Mucosa of stomach (tissue), 1 donor: ENCODE results near the gene NIPAL3.
A peak's percentile ranks its signal among the peaks of the same experiment; 100 is the strongest.

ENCODE experiments used
- H3K27me3 ChIP-seq: one replicate; pipeline ENCODE4 v1.7.0; 2013; ENCODE audit warnings: mild to moderate bottlenecking, low read length; ENCODE audit not compliant: control insufficient read depth, insufficient read depth
- H3K36me3 ChIP-seq: one replicate; pipeline ENCODE4 v1.7.0; 2013; ENCODE audit warnings: low read length; ENCODE audit not compliant: control insufficient read depth, insufficient read depth
- H3K4me1 ChIP-seq: one replicate; pipeline ENCODE4 v1.7.0; 2013; ENCODE audit warnings: mild to moderate bottlenecking, low read length; ENCODE audit not compliant: control insufficient read depth, insufficient read depth
- H3K4me3 ChIP-seq: one replicate; pipeline ENCODE4 v1.7.0; 2013; ENCODE audit warnings: low read length
- H3K9ac ChIP-seq: one replicate; pipeline ENCODE4 v1.7.0; 2013; ENCODE audit warnings: mild to moderate bottlenecking, low read length, moderate library complexity
- H3K9me3 ChIP-seq: one replicate; pipeline ENCODE4 v1.7.0; 2013; ENCODE audit warnings: mild to moderate bottlenecking, low read length, moderate library complexity; ENCODE audit not compliant: control insufficient read depth
- donor health status: Pancreatic carcinoma.

NIPAL3 gene

GRCh38 chr1:24415334-24415909 lies at the start of gene NIPAL3:
Gene NIPAL3, plus strand, starts transcription at chr1:24415802. Its CDS starts 3,746 bp downstream, at chr1:24419548.
- peak within 1 kb of the TSS; percentile 68 for H3K9ac ChIP-seq
- H3K4me1 ChIP-seq, result peaks cover 22% of the 10 kb centered on the region

GRCh38 chr1:24366707-24367106 lies 48.9 kb upstream of the NIPAL3 start:
- Histone ChIP-seq H3K4me1 (peaks cover 7% of the 10 kb centered on the region), H3K9me3 (no peaks in the 10 kb centered on the region), H3K36me3 (no peaks in the 10 kb centered on the region), H3K4me3 (no peak overlapping the region), H3K9ac (no peak overlapping the region), H3K27me3 (no peaks in the 10 kb centered on the region)

More at GRCh38 chr1:24415334-24415909, at the start of gene NIPAL3:
- Histone ChIP-seq H3K9me3 (no peaks in the 10 kb centered on the region), H3K36me3 (no peaks in the 10 kb centered on the region), H3K4me3 (peak within 1 kb of the TSS; percentile 83), H3K27me3 (no peaks in the 10 kb centered on the region)

GRCh38 chr1:24369199-24369598 lies 46.4 kb upstream of the NIPAL3 start:
- Histone ChIP-seq H3K9me3 (no peaks in the 10 kb centered on the region), H3K4me3 (no peak overlapping the region), H3K4me1 (peaks cover 7% of the 10 kb centered on the region)

GRCh38 chr1:24369801-24370200 lies 45.8 kb upstream of the NIPAL3 start:
- Histone ChIP-seq H3K36me3 (no peaks in the 10 kb centered on the region), H3K27me3 (no peaks in the 10 kb centered on the region), H3K4me1 (peaks cover 7% of the 10 kb centered on the region), H3K4me3 (no peak overlapping the region), H3K9me3 (no peaks in the 10 kb centered on the region), H3K9ac (no peak overlapping the region)

More at GRCh38 chr1:24369199-24369598, 46.4 kb upstream of the NIPAL3 start:
- H3K27me3 ChIP-seq, result no peaks in the 10 kb centered on the region
- H3K9ac ChIP-seq, result no peak overlapping the region
- no peaks in the 10 kb centered on the region for H3K36me3 ChIP-seq

GRCh38 chr1:24373044-24373443 lies 42.6 kb upstream of the NIPAL3 start:
- no peaks in the 10 kb centered on the region for H3K27me3 ChIP-seq
- H3K4me1 ChIP-seq, result no peaks in the 10 kb centered on the region
- no peaks in the 10 kb centered on the region for H3K9me3 ChIP-seq
- no peak overlapping the region for H3K4me3 ChIP-seq
- H3K36me3 ChIP-seq, result no peaks in the 10 kb centered on the region
- H3K9ac ChIP-seq, result no peak overlapping the region

GRCh38 chr1:24373710-24374109 lies 41.9 kb upstream of the NIPAL3 start:
- Histone ChIP-seq H3K36me3 (no peaks in the 10 kb centered on the region), H3K27me3 (no peaks in the 10 kb centered on the region), H3K9me3 (no peaks in the 10 kb centered on the region), H3K4me3 (no peak overlapping the region), H3K9ac (no peak overlapping the region), H3K4me1 (no peaks in the 10 kb centered on the region)

GRCh38 chr1:24374891-24375786 lies 40.5 kb upstream of the NIPAL3 start:
- Histone ChIP-seq H3K27me3 (no peaks in the 10 kb centered on the region), H3K4me1 (peaks cover 2% of the 10 kb centered on the region), H3K9me3 (no peaks in the 10 kb centered on the region), H3K4me3 (no peak overlapping the region), H3K9ac (no peak overlapping the region), H3K36me3 (no peaks in the 10 kb centered on the region)

- no peaks in the 10 kb centered on the region for H3K36me3 ChIP-seq
- no peak overlapping the region for H3K9ac ChIP-seq
- no peak overlapping the region for H3K4me3 ChIP-seq
- H3K9me3 ChIP-seq, result no peaks in the 10 kb centered on the region
- no peaks in the 10 kb centered on the region for H3K27me3 ChIP-seq
- H3K4me1 ChIP-seq, result peaks cover 32% of the 10 kb centered on the region
Observed at GRCh38 chr1:24379733-24380315, 35.8 kb upstream of the NIPAL3 start.

GRCh38 chr1:24380508-24380907 lies 35.1 kb upstream of the NIPAL3 start:
- peaks cover 39% of the 10 kb centered on the region for H3K4me1 ChIP-seq
- no peak overlapping the region for H3K4me3 ChIP-seq
- H3K9me3 ChIP-seq, result no peaks in the 10 kb centered on the region
- H3K27me3 ChIP-seq, result no peaks in the 10 kb centered on the region
- H3K36me3 ChIP-seq, result no peaks in the 10 kb centered on the region
- no peak overlapping the region for H3K9ac ChIP-seq

GRCh38 chr1:24381256-24381655 lies 34.3 kb upstream of the NIPAL3 start:
- Histone ChIP-seq H3K4me1 (peaks cover 44% of the 10 kb centered on the region), H3K36me3 (no peaks in the 10 kb centered on the region), H3K27me3 (no peaks in the 10 kb centered on the region), H3K4me3 (no peak overlapping the region), H3K9ac (no peak overlapping the region), H3K9me3 (no peaks in the 10 kb centered on the region)

- H3K4me3 ChIP-seq, result no peak overlapping the region
- H3K4me1 ChIP-seq, result peaks cover 44% of the 10 kb centered on the region
- no peak overlapping the region for H3K9ac ChIP-seq
- H3K27me3 ChIP-seq, result no peaks in the 10 kb centered on the region
- H3K9me3 ChIP-seq, result no peaks in the 10 kb centered on the region
- H3K36me3 ChIP-seq, result no peaks in the 10 kb centered on the region
Observed at GRCh38 chr1:24382165-24382577, 33.4 kb upstream of the NIPAL3 start.

- Histone ChIP-seq H3K27me3 (no peaks in the 10 kb centered on the region), H3K9ac (no peak overlapping the region), H3K36me3 (no peaks in the 10 kb centered on the region), H3K4me1 (peaks cover 44% of the 10 kb centered on the region), H3K4me3 (no peak overlapping the region), H3K9me3 (no peaks in the 10 kb centered on the region)
Observed at GRCh38 chr1:24383381-24383940, 32.1 kb upstream of the NIPAL3 start.
